Measurements from ENCODE around the gene WTAP.
"Not testable (repeated sequence)": the region's sequence is repeated elsewhere in the genome, so short reads cannot be mapped to it uniquely, and the experiment has no call there.

Gene WTAP

DNA sequence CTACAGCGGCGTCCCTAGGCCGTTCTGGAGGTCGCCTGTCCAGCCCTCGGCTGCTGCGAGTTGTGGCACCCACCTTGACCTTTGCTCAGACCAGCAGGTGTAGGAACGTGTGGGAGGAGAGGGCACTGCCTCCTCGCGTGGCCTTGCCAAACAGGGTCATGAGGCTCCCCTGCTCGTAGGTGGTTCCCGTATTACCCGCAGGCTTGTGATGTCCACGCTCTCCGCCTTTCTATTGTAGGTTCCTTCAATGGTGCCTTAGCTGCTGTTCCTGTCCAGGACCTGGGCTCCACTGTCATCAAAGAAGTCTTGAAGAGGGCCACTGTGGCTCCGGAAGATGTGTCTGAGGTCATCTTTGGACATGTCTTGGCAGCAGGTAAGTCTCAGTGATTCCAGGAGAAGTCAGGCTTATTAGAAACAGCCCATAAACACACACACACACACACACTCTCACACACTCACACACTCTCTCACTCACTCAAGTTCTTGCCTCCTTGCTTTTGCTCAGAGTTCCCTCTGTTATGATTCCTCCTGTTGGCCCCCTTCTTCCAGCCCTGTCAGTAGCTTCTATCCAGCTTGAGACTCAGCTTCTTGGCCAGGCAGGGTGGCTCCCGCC is 35.5 kb downstream of the WTAP start:
- no peak for DNase-seq (ENCODE audit: low spot score)

GRCh38 chr6:159766906-159767305 is 39.6 kb downstream of the WTAP start:
- DNase-seq (ENCODE audit: low spot score), result no peak

DNA sequence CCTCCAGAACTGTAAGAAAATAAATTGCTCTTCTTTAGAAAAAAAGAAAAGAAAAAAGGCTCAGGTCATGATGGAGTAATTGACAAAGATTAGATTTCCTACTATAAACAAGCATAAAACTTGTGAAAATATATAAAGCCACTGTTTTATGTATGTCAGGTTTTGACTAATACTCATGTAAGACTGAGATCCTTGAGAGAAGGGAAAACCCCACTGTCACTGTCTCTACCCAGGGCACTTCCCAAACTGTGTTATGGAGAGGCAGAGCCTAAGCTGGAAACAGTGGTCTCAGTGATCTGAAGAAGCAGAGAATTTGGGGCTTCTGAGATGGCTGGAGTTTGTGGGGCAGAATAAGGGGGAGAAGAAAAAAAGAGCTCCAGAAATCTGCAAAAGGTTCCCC is 42.2 kb downstream of the WTAP start:
- no peak for DNase-seq (ENCODE audit: low spot score)

GRCh38 chr6:159772196-159772595 is 44.9 kb downstream of the WTAP start:
- no peak for DNase-seq (ENCODE audit: low spot score)

DNA sequence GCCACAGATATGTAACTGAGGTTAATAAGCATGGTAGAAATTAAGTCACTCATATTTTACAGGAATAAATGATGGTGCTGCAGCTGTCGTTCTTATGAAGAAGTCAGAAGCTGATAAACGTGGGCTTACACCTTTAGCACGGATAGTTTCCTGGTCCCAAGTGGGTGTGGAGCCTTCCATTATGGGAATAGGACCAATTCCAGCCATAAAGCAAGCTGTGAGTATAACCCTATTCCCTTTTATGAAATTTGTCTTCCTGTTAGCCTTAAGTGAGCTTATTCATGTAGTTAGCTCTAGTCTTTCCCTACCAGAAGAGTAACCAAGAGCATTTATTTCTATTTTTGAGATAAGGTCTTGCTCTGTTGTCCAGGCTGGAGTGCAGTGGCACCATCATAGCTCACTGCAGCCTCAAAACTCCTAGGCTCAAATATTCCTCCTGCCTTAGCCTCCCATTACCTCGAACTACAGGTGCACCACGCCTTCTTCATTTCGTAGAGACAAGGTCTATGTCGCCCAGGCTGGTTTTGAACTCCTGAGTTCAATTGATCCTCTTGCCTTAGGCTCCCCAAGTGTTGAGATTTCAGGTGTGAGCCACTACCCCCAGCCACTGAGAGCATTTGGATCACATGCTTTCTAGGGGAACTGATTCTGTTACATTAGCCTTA is 50.1 kb downstream of the WTAP start:
- no peak for DNase-seq (ENCODE audit: low spot score)

DNA sequence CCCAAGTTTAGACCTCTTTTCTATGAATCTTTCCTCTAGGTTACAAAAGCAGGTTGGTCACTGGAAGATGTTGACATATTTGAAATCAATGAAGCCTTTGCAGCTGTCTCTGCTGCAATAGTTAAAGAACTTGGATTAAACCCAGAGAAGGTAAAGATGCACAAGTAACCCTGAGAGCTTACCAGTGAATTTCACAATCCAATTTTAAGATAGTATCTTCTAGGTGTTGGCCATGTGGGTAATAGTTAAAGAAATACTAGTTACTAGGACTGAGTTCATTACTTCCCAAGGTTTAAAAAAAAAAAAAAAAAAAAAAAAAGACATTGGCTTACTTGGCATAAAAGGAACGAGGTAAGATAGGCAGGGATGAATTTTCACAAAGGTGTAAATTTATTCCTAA is 50.8 kb downstream of the WTAP start:
- DNase-seq (ENCODE audit: low spot score), result no peak

- no peak for DNase-seq (ENCODE audit: low spot score)
Measured at GRCh38 chr6:159778542-159779103, 51.3 kb downstream of the WTAP start.

- no peak for DNase-seq (ENCODE audit: low spot score)
Measured at GRCh38 chr6:159788276-159788675, 61.0 kb downstream of the WTAP start.

DNA sequence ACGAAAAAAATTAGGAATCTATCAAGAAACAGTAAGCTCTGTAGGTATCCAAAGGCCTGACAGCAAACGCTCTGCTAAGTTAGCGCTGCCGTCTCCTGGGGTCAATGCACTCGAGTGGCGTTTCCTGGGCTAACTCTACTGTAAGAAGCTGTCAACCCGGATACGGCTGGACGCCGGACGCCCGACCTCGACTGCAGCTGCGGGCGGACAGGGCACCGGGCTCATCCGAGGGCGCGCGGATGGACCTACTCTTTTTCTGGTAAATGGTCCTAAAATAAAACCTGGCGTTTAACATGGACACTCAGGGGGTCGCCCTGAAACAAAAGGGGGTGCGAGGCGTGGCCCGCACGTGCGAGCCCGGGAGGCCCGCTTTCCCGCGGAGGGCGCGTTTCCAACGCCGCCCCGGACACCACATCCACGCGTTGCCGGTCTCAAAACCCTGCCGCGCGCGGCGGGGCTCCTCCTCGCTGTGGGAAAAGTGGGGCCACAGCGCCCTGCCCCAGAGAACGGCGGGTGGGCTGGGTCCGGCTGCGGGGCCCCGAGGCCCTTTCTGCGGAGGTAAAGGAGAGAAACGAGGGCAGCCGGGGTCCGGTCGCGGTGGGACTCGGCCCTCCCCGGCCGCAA is 61.6 kb downstream of the WTAP start:
- DNase-seq (ENCODE audit: low spot score), result no peak

- peak; percentile 99 for DNase-seq (ENCODE audit: low spot score)
Measured at GRCh38 chr6:159789377-159790148, 62.3 kb downstream of the WTAP start, which contains the start of gene TCP1. TSS of gene TCP1 (minus strand) at chr6:159789602. CDS start at chr6:159789468, 134 bp downstream.

GRCh38 chr6:159790149-159790955 is 63.0 kb downstream of the WTAP start, which contains the start of gene MRPL18:
TSS of gene MRPL18 (plus strand) at chr6:159790467. CDS start at chr6:159790588, 121 bp downstream.
- DNase-seq (ENCODE audit: low spot score), result peak; percentile 95

GRCh38 chr6:159790956-159791598 is 63.8 kb downstream of the WTAP start:
- DNase-seq (ENCODE audit: low spot score), result no peak

DNA sequence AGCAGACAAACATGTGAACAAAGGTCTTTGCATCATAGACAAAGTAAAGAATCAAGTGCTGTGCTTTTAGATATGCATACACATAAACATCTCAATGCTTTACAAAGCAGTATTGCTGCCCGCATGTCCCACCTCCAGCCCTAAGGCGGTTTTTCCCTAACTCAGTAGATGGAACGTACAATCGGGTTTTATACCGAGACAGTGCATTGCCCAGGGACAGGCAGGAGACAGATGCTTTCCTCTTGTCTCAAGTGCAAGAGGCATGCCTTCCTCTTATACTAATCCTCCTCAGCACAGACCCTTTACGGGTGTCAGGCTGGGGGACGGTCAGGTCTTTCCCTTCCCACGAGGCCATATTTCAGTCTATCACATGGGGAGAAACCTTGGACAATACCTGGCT is 67.7 kb downstream of the WTAP start:
- DNase-seq (ENCODE audit: low spot score), result not testable (repeated sequence)

DNA sequence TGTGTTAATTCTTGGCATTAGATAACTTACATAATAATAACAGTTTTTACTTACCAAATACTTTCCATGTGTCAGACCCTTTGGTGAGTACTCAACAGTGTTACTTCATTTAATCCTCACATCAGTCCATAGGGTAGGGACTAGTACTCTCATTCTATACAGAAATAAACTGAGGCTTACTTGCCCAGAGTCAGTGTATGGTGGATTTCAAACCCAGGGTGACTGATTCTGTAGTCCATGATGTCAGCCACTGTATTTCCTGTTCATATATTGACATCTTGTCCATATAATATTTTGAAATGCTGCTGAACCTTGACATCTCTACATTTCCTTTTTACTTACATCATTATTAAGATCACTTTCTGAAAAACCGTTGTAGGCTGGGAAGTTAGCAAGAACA is 70.2 kb downstream of the WTAP start:
- DNase-seq (ENCODE audit: low spot score), result no peak

GRCh38 chr6:159800141-159800865 is 73.0 kb downstream of the WTAP start, which contains the start of gene PNLDC1:
TSS of gene PNLDC1 (plus strand) at chr6:159800276. CDS start at chr6:159800308, 32 bp downstream.
- DNase-seq (ENCODE audit: low spot score), result no peak

- no peak for DNase-seq (ENCODE audit: low spot score)
Measured at GRCh38 chr6:159801935-159802334, 74.6 kb downstream of the WTAP start.

GRCh38 chr6:159804504-159804903 is 77.2 kb downstream of the WTAP start:
- DNase-seq (ENCODE audit: low spot score), result no peak

- DNase-seq (ENCODE audit: low spot score), result no peak
Measured at GRCh38 chr6:159805440-159806020, 78.2 kb downstream of the WTAP start.
